Right cardiac atrium (tissue), 5 donors: ENCODE data around the gene MUC13. TPM values are rescaled to one million over a fixed set of nuclear protein-coding genes. Genes with fewer than 3 reads are reported as not detected.

ENCODE experiments used
- ATAC-seq, 2 donors: fragments of 200-7000 bp; cut with Tn5 transposase; one replicate each; pipeline versions ENCODE4 v1.8.0 to v1.9.1; 2020; ENCODE audit warnings: moderate library complexity in 2 of 2, mild to moderate bottlenecking in 1 of 2
- DNase-seq, 3 donors: peaks; one replicate each; pipeline ENCODE4 v3.0.0-alpha.2; 2020
- H3K27ac ChIP-seq: one replicate; pipeline ENCODE4 v1.5.1; 2013; ENCODE audit warnings: mild to moderate bottlenecking, low read length, control low read depth, moderate library complexity
- H3K27me3 ChIP-seq: one replicate; pipeline ENCODE4 v1.6.1; 2013; ENCODE audit not compliant: control insufficient read depth, insufficient read depth
- H3K4me1 ChIP-seq: one replicate; pipeline ENCODE4 v1.6.1; 2013; ENCODE audit warnings: low read length; ENCODE audit not compliant: control insufficient read depth, insufficient read depth
- H3K4me3 ChIP-seq: one replicate; pipeline ENCODE4 v1.5.1; 2013; ENCODE audit warnings: low read length, control low read depth
- H3K9me3 ChIP-seq: one replicate; pipeline ENCODE4 v1.6.1; 2013; ENCODE audit warnings: low read length; ENCODE audit not compliant: control insufficient read depth
- WGBS: extraction: QIAGEN DNeasy Blood & Tissue Kit; methylation state at CpG from one replicate; pipeline ENCODE4 v1.1.7; 2013; 5-methylcytosine and 5-hydroxymethylcytosine counted together
- intact Hi-C, 4 donors: fragments of 100-400 bp; cut with DNase I; formaldehyde crosslinking; loops; one replicate each; pipeline versions ENCODE4 v1.11.0 to v1.14.0; 2022 to 2023
- polyA plus RNA-seq: library from polyadenylated mRNA; stranded (reverse); fragments of 200-250 nt; gene quantifications from one replicate; pipeline ENCODE4 v1.2.3, GENCODE V29; 2013
- total RNA-seq, 4 donors: library from RNA; stranded (reverse); fragmentation: NEBNext Ultra II Directional; extraction: Animal tissue kit (Norgen Biotek cat#: 25700); gene quantifications; one replicate each; pipeline ENCODE4 v1.2.1, GENCODE V29; 2021
- donor health status: healthy with polysubstance abuse.
- donor health status: DM: no; HTN: yes; CAD: no.
- donor health status: DM: no; HTN: no; CAD: no.
- donor health status: DM: no; HTN: yes; CAD: no; lungs with severe emphysema.
- donor health status: DM: yes; HTN: yes; CAD: no.

MUC13 gene
- total and polyA plus RNA-seq, 5 donors: 0.05 TPM; not detected in 4

DNA sequence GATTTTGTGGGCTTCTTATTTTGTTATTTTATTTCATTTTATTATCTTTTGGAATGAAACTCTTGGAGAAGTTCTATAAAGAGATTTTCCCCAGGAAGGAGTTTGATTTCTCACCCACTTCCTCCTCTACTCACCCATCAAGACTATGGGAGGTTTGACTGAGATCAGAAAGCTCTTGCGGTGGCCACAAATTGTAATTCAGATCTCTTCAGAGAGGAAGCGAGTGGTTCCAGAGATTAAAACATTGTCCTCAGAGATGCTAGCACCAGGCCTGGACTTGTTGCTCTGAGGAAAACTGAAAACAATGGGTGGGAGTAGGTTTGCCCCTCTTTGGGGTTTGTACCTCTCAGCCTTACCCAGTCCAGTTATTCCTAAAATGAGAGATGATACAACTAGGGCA, 8.1 kb upstream of the MUC13 start:
- DNase-seq (no peak), ATAC-seq (no peak)
- intact Hi-C loops: no loop called here
- no peak overlapping the region for H3K4me3 ChIP-seq
- no peaks in the 10 kb centered on the region for H3K4me1 ChIP-seq
- 75% methylated on average over 2 of the region's 2 CpGs for WGBS
- no peaks in the 10 kb centered on the region for H3K9me3 ChIP-seq
- no peak overlapping the region for H3K27ac ChIP-seq
- H3K27me3 ChIP-seq: no peaks in the 10 kb centered on the region

DNA sequence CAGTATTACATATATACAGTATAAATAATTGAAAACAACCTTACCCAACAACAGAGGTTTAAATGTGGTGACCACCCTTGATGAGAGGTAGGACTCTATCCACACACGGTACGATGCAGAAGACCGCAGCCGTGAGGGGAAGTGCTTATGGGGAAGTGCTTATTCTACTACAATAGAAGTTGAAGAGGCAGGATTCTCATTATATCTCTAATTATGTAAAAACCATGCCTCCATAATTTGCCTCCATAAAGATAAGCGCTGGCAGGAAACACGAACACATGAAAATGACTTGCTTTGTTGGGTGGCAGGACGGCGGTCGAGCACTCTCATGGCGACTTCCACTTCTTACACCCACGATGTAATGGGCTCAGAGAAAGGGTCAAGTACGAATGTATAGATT, 7.2 kb upstream of the MUC13 start:
- Histone ChIP-seq H3K27me3 (no peaks in the 10 kb centered on the region), H3K27ac (no peak overlapping the region), H3K4me3 (no peak overlapping the region), H3K9me3 (no peaks in the 10 kb centered on the region), H3K4me1 (no peaks in the 10 kb centered on the region)
- DNase-seq (peak in 1 of 3 donors; percentile 47), ATAC-seq (no peak)
- WGBS: 83% methylated on average over 12 of the region's 12 CpGs
- intact Hi-C loops: no loop called here

DNA sequence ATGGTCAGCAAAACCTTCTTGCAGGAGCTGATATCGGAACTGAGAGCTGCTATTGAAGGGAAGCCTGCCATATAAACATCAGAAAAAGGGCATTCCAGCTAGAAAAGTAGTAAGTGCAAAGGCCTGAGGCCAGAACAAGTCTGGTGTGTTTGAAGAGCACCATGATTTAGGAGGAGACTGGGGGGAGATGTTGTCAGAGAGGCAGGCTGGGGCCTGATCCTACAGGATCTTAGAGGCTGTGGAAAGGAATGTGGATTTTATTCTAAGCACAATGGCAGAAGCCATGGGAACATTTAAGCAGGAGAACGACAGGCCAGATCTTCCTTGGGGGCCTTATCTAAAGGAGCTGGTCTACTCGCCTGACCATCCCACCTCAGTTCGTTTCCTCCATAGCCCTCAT, 5.1 kb upstream of the MUC13 start:
- DNase-seq (no peak), ATAC-seq (no peak)
- no peak overlapping the region for H3K4me3 ChIP-seq
- no peaks in the 10 kb centered on the region for H3K9me3 ChIP-seq
- H3K27ac ChIP-seq: no peak overlapping the region
- no peaks in the 10 kb centered on the region for H3K4me1 ChIP-seq
- no peaks in the 10 kb centered on the region for H3K27me3 ChIP-seq
- 83% methylated on average over 4 of the region's 4 CpGs for WGBS
- intact Hi-C loops: loop anchor here in 2 of 4 donors (10.0 kb wide), 1 partner anchor 495 kb away; no protein-coding TSS in a partner anchor

DNA sequence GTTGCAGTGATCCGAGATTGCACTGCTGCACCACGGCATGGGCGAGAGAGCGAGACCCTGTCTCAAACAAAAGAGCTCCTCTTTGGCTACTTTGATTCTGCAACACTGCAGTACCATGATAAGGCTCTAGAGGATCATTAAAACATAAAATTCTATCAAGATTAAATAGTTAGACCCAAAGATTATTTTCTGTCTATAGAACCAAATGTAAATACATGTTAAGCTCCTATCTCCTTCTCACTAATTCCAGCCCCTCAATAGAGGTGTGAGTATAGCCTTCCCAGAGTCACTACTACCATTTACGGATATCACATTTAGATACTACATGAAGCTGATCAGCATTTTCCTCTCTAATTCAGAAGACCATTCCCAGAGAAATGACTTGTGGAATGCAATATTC, 4.3 kb upstream of the MUC13 start:
- intact Hi-C loops: loop anchor here in 2 of 4 donors (10.0 kb wide), 1 partner anchor 496 kb away; no protein-coding TSS in a partner anchor
- 94% methylated on average over 5 of the region's 5 CpGs for WGBS

GRCh38 chr3:124937049-124937448, 2.5 kb upstream of the MUC13 start:
- no peak for DNase-seq
- 96% methylated on average over 3 of the region's 3 CpGs for WGBS
- no peak overlapping the region for H3K4me3 ChIP-seq
- ATAC-seq: no peak
- H3K9me3 ChIP-seq: no peaks in the 10 kb centered on the region
- no peaks in the 10 kb centered on the region for H3K4me1 ChIP-seq
- intact Hi-C loops: loop anchor here in 2 of 4 donors (10.0 kb wide), 1 partner anchor 498 kb away; no protein-coding TSS in a partner anchor
- H3K27me3 ChIP-seq: no peaks in the 10 kb centered on the region
- no peak overlapping the region for H3K27ac ChIP-seq

More for the DNA sequence above, 4.3 kb upstream of the MUC13 start:
- Histone ChIP-seq H3K9me3 (no peaks in the 10 kb centered on the region), H3K4me3 (no peak overlapping the region), H3K4me1 (no peaks in the 10 kb centered on the region), H3K27me3 (no peaks in the 10 kb centered on the region), H3K27ac (no peak overlapping the region)
- DNase-seq (no peak), ATAC-seq (no peak)

DNA sequence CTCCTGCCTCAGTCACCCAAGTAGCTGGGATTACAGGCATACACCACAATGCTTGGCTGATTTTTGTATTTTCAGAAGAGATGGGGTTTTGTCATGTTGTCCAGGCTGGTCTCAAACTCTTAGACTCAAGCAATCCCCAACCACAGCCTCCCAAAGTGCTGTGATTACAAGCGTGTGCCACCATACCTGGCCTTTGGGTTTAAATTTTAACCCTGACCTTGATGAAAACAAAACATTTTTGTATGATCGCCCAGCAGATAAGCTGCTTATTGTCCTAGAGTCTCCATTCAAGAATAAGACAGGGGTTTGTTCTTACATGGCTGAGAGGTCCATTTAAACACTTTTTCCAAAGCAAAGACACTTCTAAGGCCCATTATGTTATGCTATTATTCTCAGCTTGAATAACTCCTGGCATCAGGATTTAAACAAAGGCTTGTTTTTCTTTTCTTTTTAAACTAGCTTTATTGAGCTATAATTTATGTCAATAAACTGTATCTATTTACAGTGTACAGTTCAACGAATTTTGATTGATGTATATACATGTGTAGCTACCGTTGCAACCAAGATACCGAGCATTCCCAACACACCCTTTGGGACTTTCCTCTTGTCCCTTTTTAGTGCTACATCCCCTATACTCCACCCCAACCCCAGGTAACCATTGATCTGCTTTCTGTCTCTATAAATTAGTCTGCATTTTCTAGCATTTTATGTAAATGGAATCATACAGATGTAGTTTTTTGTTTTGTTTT, 1.4 kb upstream of the MUC13 start:
- H3K27ac ChIP-seq: no peak overlapping the region
- H3K4me1 ChIP-seq: no peaks in the 10 kb centered on the region
- no peak for DNase-seq
- no peaks in the 10 kb centered on the region for H3K9me3 ChIP-seq
- ATAC-seq: no peak
- intact Hi-C loops: loop anchor here in 2 of 4 donors (10.0 kb wide), 1 partner anchor 499 kb away; no protein-coding TSS in a partner anchor
- H3K27me3 ChIP-seq: no peaks in the 10 kb centered on the region
- WGBS: 87% methylated on average over 5 of the region's 5 CpGs
- H3K4me3 ChIP-seq: no peak overlapping the region

DNA sequence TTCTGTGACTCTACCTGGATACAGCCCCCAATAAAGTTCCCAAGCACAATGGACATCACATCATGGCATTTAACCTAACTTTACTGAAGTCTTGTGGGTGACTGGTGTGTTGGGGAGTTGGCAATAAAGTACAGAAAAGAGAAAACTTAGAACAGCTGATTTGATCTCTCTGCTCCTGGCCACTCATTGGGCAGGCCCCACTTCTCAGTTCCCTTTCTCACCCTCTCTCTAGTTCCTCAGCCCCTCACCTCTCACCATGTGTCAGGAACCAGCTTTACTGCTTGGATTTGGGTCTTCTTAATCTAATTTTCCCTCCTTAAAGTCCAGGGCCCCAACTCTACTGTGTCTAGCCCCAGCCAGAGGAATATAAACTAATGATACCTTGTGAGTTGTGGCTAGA, 713 bp upstream of the MUC13 start:
- DNase-seq: no peak

DNA sequence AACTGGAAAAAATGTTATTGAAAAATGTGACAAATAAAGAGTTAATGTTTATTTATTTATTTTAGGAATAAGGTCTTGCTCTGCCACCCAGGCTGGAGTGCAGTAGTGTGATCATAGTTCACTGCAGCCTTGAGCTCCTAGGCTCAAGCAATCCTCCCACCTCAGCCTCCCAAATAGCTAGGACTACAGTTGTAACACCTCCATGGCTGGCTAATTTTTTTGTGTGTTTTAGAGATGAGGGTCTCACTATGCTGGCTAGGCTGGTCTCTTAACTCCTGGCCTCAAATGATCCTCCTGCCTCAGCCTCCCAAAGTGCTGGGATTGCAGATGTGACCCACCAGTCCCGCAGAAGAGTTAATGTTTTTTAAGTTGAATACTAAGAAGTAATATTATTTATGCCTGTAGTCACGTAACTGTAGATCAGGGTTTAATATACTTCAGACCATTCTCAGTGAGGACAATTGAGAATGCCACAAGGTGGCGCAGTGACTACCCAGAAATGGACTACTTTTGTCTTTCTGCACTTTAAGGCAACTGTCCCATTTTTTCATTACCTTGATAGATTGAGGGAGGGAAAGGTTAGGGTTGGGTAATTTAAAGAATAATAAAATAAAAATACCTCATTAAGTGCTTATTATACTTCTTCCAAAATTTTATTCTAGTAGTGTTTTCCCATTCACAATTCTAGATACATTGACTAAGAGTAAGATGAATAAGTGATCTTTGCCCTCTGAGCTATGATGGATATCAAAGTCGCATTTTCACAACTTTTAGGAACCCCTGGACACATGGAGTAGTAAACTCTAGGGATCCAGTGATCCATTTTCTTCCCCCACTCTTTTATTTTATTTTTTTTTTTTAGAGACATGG, 6.0 kb downstream of the MUC13 start:
- DNase-seq (peak; percentile 63 to 81 (median 65)), ATAC-seq (peak; percentile 68 to 75)
- Histone ChIP-seq H3K27me3 (no peaks in the 10 kb centered on the region), H3K27ac (no peak overlapping the region), H3K4me1 (no peaks in the 10 kb centered on the region), H3K9me3 (no peaks in the 10 kb centered on the region), H3K4me3 (no peak overlapping the region)
- WGBS: 22% methylated on average over 4 of the region's 4 CpGs
- intact Hi-C loops: loop anchor here in 3 of 4 donors (5.0 to 10.0 kb wide), 4 partner anchors 236 to 509 kb away; no protein-coding TSS in a partner anchor

More for the DNA sequence above, 713 bp upstream of the MUC13 start:
- ATAC-seq: no peak
- no peaks in the 10 kb centered on the region for H3K4me1 ChIP-seq
- H3K9me3 ChIP-seq: no peaks in the 10 kb centered on the region
- H3K27ac ChIP-seq: no peak overlapping the region
- intact Hi-C loops: loop anchor here in 2 of 4 donors (10.0 kb wide), 1 partner anchor 500 kb away; no protein-coding TSS in a partner anchor
- no peak overlapping the region for H3K4me3 ChIP-seq
- no peaks in the 10 kb centered on the region for H3K27me3 ChIP-seq

- Histone ChIP-seq H3K27ac (no peak overlapping the region), H3K4me3 (no peak overlapping the region), H3K9me3 (no peaks in the 10 kb centered on the region), H3K27me3 (no peaks in the 10 kb centered on the region), H3K4me1 (no peaks in the 10 kb centered on the region)
- WGBS: 95% methylated on average over 2 of the region's 2 CpGs
- no peak for ATAC-seq
- DNase-seq: no peak
- intact Hi-C loops: loop anchor here in 3 of 4 donors (5.0 to 10.0 kb wide), 4 partner anchors 237 to 510 kb away; no protein-coding TSS in a partner anchor
Measured at GRCh38 chr3:124927574-124928045, 6.9 kb downstream of the MUC13 start.

GRCh38 chr3:124926426-124927101, 8.0 kb downstream of the MUC13 start:
- no peak overlapping the region for H3K27ac ChIP-seq
- no peak overlapping the region for H3K4me3 ChIP-seq
- 78% methylated on average over 4 of the region's 4 CpGs for WGBS
- no peaks in the 10 kb centered on the region for H3K4me1 ChIP-seq
- DNase-seq (no peak), ATAC-seq (no peak)
- intact Hi-C loops: loop anchor here in 3 of 4 donors (5.0 to 10.0 kb wide), 4 partner anchors 238 to 511 kb away; no protein-coding TSS in a partner anchor
- H3K27me3 ChIP-seq: no peaks in the 10 kb centered on the region
- H3K9me3 ChIP-seq: no peaks in the 10 kb centered on the region
